Measurements from ENCODE around the gene RIMS3.

The RIMS3 gene

GRCh38 chr1:40588586-40588985, 76.9 kb downstream of the RIMS3 start:
- Histone ChIP-seq H3K4me2 (ENCODE audit: low read depth, low read length) (no peak overlapping the region), H3K79me2 (ENCODE audit: low read length) (no peaks in the 10 kb centered on the region), H4K20me1 (ENCODE audit: insufficient read depth, low read length) (no peaks in the 10 kb centered on the region), H3K9me3 (replicated peaks; ENCODE audit: insufficient read depth, low read length) (no peaks in the 10 kb centered on the region), H3K27me3 (replicated peaks; ENCODE audit: insufficient read depth, low read length) (no peaks in the 10 kb centered on the region; the same call in 1 of the 2 replicates), H3F3A (ENCODE audit: insufficient read depth, low read length) (no peaks in the 10 kb centered on the region), H3K9me2 (replicated peaks; ENCODE audit: insufficient read depth, low read length) (no peaks in the 10 kb centered on the region), H3K4me1 (ENCODE audit: low read length) (peaks cover 3% of the 10 kb centered on the region; the same call in 1 of the 2 replicates), H3K27ac (ENCODE audit: low read length) (no peak overlapping the region), H3K9ac (ENCODE audit: low read length) (no peak overlapping the region), H3K36me3 (replicated peaks; ENCODE audit: insufficient read depth, low read length) (no peaks in the 10 kb centered on the region), H3K4me3 (ENCODE audit: low read length) (no peak overlapping the region), H2AFZ (ENCODE audit: low read length) (no peak overlapping the region)
- TF ChIP-seq EZH2phosphoT487 (IDR thresholded peaks at IDR 0.05; ENCODE audit: low read length) (no peak), EZH2 (optimal IDR thresholded peaks at IDR 0.05; ENCODE audit: low read depth, low read length) (no peak), CTCF (IDR thresholded peaks at IDR 0.05; ENCODE audit: low read length) (no peak)
- DNase-seq, result no peak

DNA sequence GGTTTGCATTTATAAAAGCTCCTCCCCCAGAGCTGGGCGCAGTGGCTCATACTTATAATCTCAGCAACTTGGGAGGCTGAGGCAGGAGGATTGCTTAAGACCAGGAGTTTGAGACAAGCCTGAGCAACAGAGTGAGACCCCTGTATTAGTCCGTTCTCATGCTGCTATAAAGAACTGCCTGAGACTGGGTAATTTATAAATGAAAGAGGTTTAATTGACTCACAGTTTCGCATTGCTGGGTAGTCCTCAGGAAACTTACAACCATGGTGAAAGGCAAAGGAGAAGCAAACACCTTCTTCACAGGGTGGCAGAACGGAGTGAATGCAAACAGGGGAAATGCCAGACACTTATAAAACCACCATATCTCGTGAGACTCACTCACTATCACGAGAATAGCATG, 81.5 kb downstream of the RIMS3 start:
- Histone ChIP-seq H3K27me3 (replicated peaks; ENCODE audit: insufficient read depth, low read length) (no peaks in the 10 kb centered on the region; the same call in 1 of the 2 replicates), H3K9me3 (replicated peaks; ENCODE audit: insufficient read depth, low read length) (no peaks in the 10 kb centered on the region), H3F3A (ENCODE audit: insufficient read depth, low read length) (no peaks in the 10 kb centered on the region), H3K4me3 (ENCODE audit: low read length) (no peak overlapping the region), H3K4me2 (ENCODE audit: low read depth, low read length) (no peak overlapping the region), H3K4me1 (ENCODE audit: low read length) (peaks cover 12% of the 10 kb centered on the region; the same call in 1 of the 2 replicates), H3K27ac (ENCODE audit: low read length) (no peak overlapping the region), H3K9ac (ENCODE audit: low read length) (no peak overlapping the region), H3K9me2 (replicated peaks; ENCODE audit: insufficient read depth, low read length) (no peaks in the 10 kb centered on the region), H4K20me1 (ENCODE audit: insufficient read depth, low read length) (no peaks in the 10 kb centered on the region), H3K79me2 (ENCODE audit: low read length) (no peaks in the 10 kb centered on the region), H2AFZ (ENCODE audit: low read length) (no peak overlapping the region), H3K36me3 (replicated peaks; ENCODE audit: insufficient read depth, low read length) (no peaks in the 10 kb centered on the region)
- TF ChIP-seq EZH2phosphoT487 (IDR thresholded peaks at IDR 0.05; ENCODE audit: low read length), result no peak
- no peak for TF ChIP-seq CTCF (IDR thresholded peaks at IDR 0.05; ENCODE audit: low read length)
- TF ChIP-seq EZH2 (optimal IDR thresholded peaks at IDR 0.05; ENCODE audit: low read depth, low read length), result no peak
- no peak for DNase-seq

- Histone ChIP-seq H3K9ac (ENCODE audit: low read length) (no peak overlapping the region), H3K9me2 (replicated peaks; ENCODE audit: insufficient read depth, low read length) (no peaks in the 10 kb centered on the region), H4K20me1 (ENCODE audit: insufficient read depth, low read length) (no peaks in the 10 kb centered on the region), H3K27ac (ENCODE audit: low read length) (no peak overlapping the region), H3K4me3 (ENCODE audit: low read length) (no peak overlapping the region), H3K4me1 (ENCODE audit: low read length) (peaks cover 12% of the 10 kb centered on the region; the same call in 1 of the 2 replicates), H3K79me2 (ENCODE audit: low read length) (no peaks in the 10 kb centered on the region), H3K9me3 (replicated peaks; ENCODE audit: insufficient read depth, low read length) (no peaks in the 10 kb centered on the region), H3K4me2 (ENCODE audit: low read depth, low read length) (no peak overlapping the region), H3K36me3 (replicated peaks; ENCODE audit: insufficient read depth, low read length) (no peaks in the 10 kb centered on the region), H3K27me3 (replicated peaks; ENCODE audit: insufficient read depth, low read length) (no peaks in the 10 kb centered on the region; the same call in 1 of the 2 replicates), H2AFZ (ENCODE audit: low read length) (no peak overlapping the region), H3F3A (ENCODE audit: insufficient read depth, low read length) (no peaks in the 10 kb centered on the region)
- TF ChIP-seq EZH2phosphoT487 (IDR thresholded peaks at IDR 0.05; ENCODE audit: low read length) (no peak), EZH2 (optimal IDR thresholded peaks at IDR 0.05; ENCODE audit: low read depth, low read length) (no peak), CTCF (IDR thresholded peaks at IDR 0.05; ENCODE audit: low read length) (no peak)
- DNase-seq, result no peak
These were observed 83.4 kb downstream of the RIMS3 start for GRCh38 chr1:40582116-40582515.
